HepG2 (cell line): Measurements from ENCODE around the gene ANKRD53. TPM values are rescaled to one million over a fixed set of nuclear protein-coding genes. Genes with fewer than 3 reads are reported as not detected.

Source experiments
- BORCS8-MEF2B ChIP-seq: sonication (generic); formaldehyde crosslinking; IDR thresholded peaks from 2 replicates; pipeline ENCODE4 v1.8.0; 2022; ENCODE audit warnings: mild to moderate bottlenecking, missing genetic modification reagents
- CTCF ChIP-seq: sonication (generic); formaldehyde crosslinking; IDR thresholded peaks from 2 replicates; pipeline ENCODE4 v1.5.0; 2020; ENCODE audit warnings: mild to moderate bottlenecking, missing genetic modification reagents, moderate library complexity
- DZIP1 ChIP-seq: sonication (generic); formaldehyde crosslinking; IDR thresholded peaks from 2 replicates; pipeline ENCODE4 v1.5.0; 2020; ENCODE audit warnings: mild to moderate bottlenecking, missing genetic modification reagents
- FOXA3 ChIP-seq: IDR thresholded peaks from 2 replicates; pipeline ENCODE4 v1.6.1; 2016; ENCODE audit warnings: missing genetic modification reagents, missing compliant biosample characterization
- HHEX ChIP-seq: IDR thresholded peaks from 2 replicates; pipeline ENCODE4 v1.6.1; 2016; ENCODE audit warnings: control low read depth
- HIVEP1 ChIP-seq: sonication (generic); formaldehyde crosslinking; IDR thresholded peaks from 2 replicates; pipeline ENCODE4 v1.4.0; 2020; ENCODE audit warnings: mild to moderate bottlenecking, missing genetic modification reagents
- KDM4B ChIP-seq: sonication (generic); formaldehyde crosslinking; IDR thresholded peaks from 2 replicates; pipeline ENCODE4 v1.4.0; 2020; ENCODE audit warnings: missing genetic modification reagents
- LCORL ChIP-seq, 2 experiments: fragments of 450-650 bp in 1 of 2; sonication (generic) in 1 of 2; formaldehyde crosslinking in 1 of 2; IDR thresholded peaks; 2 replicates each; pipeline versions ENCODE4 v1.5.0 to v1.6.1; 2017 to 2020; ENCODE audit warnings: antibody characterized with exemption in 1 of 2, missing genetic modification reagents in 1 of 2
- MYC ChIP-seq: sonication (generic); formaldehyde crosslinking; IDR thresholded peaks from 2 replicates; pipeline ENCODE4 v1.9.0; 2021; ENCODE audit warnings: missing genetic modification reagents, borderline replicate concordance
- RNF2 ChIP-seq: fragments of 450-650 bp; conservative IDR thresholded peaks from 2 replicates; pipeline ENCODE4 v1.6.1; 2016; ENCODE audit warnings: low read depth
- SAFB2 ChIP-seq: sonication (generic); formaldehyde crosslinking; IDR thresholded peaks from 2 replicates; pipeline ENCODE4 v1.5.1; 2020; ENCODE audit warnings: missing genetic modification reagents, low read depth, mild to moderate bottlenecking, borderline replicate concordance
- SMAD3 ChIP-seq: sonication (generic); formaldehyde crosslinking; IDR thresholded peaks from 2 replicates; pipeline ENCODE4 v1.4.0; 2020; ENCODE audit warnings: missing genetic modification reagents
- TFAP4 ChIP-seq: sonication (generic); IDR thresholded peaks from 2 replicates; pipeline ENCODE4 v1.6.1; 2016; ENCODE audit warnings: low read depth, borderline replicate concordance
- TOPORS ChIP-seq: sonication (generic); formaldehyde crosslinking; IDR thresholded peaks from 2 replicates; pipeline ENCODE4 v1.8.0; 2023; ENCODE audit warnings: mild to moderate bottlenecking, missing genetic modification reagents
- USF2 ChIP-seq, 2 experiments: sonication (generic) in 1 of 2; formaldehyde crosslinking in 1 of 2; IDR thresholded peaks; 2 replicates each; pipeline versions ENCODE4 v1.5.1 to v1.6.1; 2011 to 2020; ENCODE audit warnings: borderline replicate concordance in 1 of 2, low read depth in 1 of 2, low read length in 1 of 2, mild to moderate bottlenecking in 1 of 2, missing genetic modification reagents in 1 of 2, moderate library complexity in 1 of 2
- ZNF180 ChIP-seq: sonication (generic); formaldehyde crosslinking; IDR thresholded peaks from 2 replicates; pipeline ENCODE4 v1.4.0; 2020; ENCODE audit warnings: low read depth, missing genetic modification reagents, borderline replicate concordance
- ZNF569 ChIP-seq: sonication (generic); formaldehyde crosslinking; IDR thresholded peaks from 2 replicates; pipeline ENCODE4 v1.5.0; 2020; ENCODE audit warnings: mild to moderate bottlenecking, missing genetic modification reagents, moderate library complexity, borderline replicate concordance
- polyA plus RNA-seq, 8 experiments: library from polyadenylated mRNA; depleted of rRNA in 3 of 8; stranded (reverse) in 7 of 8; unstranded in 1 of 8; fragments of >200 nt; fragmentation: Illumina TruSeq in 4 of 8; extraction: Trizol in 4 of 8; gene quantifications; 2 replicates each; pipeline versions ENCODE4 v1.2.1 to v1.2.3, GENCODE V29; 2011 to 2016; ENCODE audit warnings: low read depth in 4 of 8, missing spikeins in 1 of 8, mixed read lengths in 1 of 8; ENCODE audit not compliant: insufficient read depth in 1 of 8
- total RNA-seq, 5 experiments: library from RNA; depleted of rRNA; stranded (reverse); fragments of >200 nt; fragmentation: Illumina TruSeq; extraction: Trizol; gene quantifications; 2 replicates each; pipeline ENCODE4 v1.2.3, GENCODE V29; 2016; ENCODE audit warnings: low read depth in 1 of 5

ANKRD53 gene
- total and polyA plus RNA-seq, 2 of the 13 experiments (the other 11 are each of a cell fraction or from before 2014, with no cell fraction given) = 0.15 TPM; not detected in 1

- TF ChIP-seq CTCF (CRISPR knock-in tag) = peak; percentile 60
- no peak for TF ChIP-seq SAFB2 (CRISPR knock-in tag)
- no peak for TF ChIP-seq DZIP1 (CRISPR knock-in tag)
- TF ChIP-seq SMAD3 (CRISPR knock-in tag) = no peak
- TF ChIP-seq ZNF569 = no peak
- no peak for TF ChIP-seq LCORL (IDR thresholded peaks at IDR 0.05)
- 0 out of 2 replicates have a peak, but pooled peaks have one; percentile 28 for TF ChIP-seq LCORL (CRISPR knock-in tag; IDR thresholded peaks at IDR 0.05)
- TF ChIP-seq ZNF180 (CRISPR knock-in tag) = no peak
- 0 out of 2 replicates have a peak, but pooled peaks have one; percentile 15 for TF ChIP-seq TFAP4
- TF ChIP-seq KDM4B (CRISPR knock-in tag) = 0 out of 2 replicates have a peak, but pooled peaks have one; percentile 0
- no peak for TF ChIP-seq HHEX (CRISPR knock-in tag)
- no peak for TF ChIP-seq RNF2
- no peak for TF ChIP-seq USF2 (IDR thresholded peaks at IDR 0.05; ENCODE audit: low read depth, low read length)
- TF ChIP-seq USF2 (CRISPR knock-in tag; IDR thresholded peaks at IDR 0.05; ENCODE audit: borderline replicate concordance) = no peak
- 0 out of 2 replicates have a peak, but pooled peaks have one; percentile 6 for TF ChIP-seq FOXA3
- no peak for TF ChIP-seq TOPORS
- TF ChIP-seq BORCS8-MEF2B (CRISPR knock-in tag) = 0 out of 2 replicates have a peak, but pooled peaks have one; percentile 50
- TF ChIP-seq MYC (CRISPR knock-in tag) = 0 out of 2 replicates have a peak, but pooled peaks have one; percentile 16
- no peak for TF ChIP-seq HIVEP1 (CRISPR knock-in tag)
These were observed 28.7 kb downstream of the ANKRD53 start (continued) for GRCh38 chr2:71006955-71007799.
